ENCODE measurements around the gene PMF1.

Gene PMF1

DNA sequence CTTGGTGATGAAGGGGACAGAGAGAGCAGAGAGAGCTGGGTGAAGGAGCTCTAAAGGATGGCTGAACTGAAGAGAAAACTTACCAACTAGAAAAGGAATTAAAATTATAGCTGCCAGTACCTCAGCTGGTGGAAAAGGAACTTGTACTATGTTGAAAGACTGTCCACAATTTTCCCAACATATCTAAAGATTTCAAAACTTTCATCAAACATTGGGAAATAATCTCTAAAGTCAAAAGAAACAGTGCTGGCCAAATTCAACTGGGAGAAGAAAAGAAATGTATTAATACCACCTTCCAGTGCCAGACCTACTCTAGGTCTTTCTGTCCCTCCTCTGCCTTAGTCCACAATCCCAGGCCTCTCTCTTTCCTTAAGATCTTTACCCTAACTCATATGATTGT, 63.7 kb downstream of the PMF1 start:
- DNase-seq, result peak; percentile 62

DNA sequence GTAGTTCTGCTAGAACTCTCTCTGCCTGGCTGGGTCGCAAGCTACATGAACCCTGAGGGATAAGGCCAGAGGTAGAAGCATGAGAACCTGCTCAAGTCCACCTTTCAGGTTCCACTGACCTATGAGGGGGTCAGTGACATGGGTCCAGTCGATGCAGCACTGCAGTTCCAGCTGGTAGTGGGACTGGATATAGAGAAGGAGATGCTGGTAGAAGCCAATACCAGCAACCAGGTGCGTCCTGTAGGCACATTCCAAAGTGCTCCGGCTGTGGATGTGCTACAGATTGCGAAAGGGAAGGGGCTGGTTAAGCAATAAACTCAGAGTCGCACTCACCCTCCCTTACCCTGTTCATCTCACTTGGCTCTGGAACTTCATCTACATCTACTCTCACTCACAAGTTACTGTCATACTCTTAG, 64.2 kb downstream of the PMF1 start:
- DNase-seq, result peak; percentile 35

DNA sequence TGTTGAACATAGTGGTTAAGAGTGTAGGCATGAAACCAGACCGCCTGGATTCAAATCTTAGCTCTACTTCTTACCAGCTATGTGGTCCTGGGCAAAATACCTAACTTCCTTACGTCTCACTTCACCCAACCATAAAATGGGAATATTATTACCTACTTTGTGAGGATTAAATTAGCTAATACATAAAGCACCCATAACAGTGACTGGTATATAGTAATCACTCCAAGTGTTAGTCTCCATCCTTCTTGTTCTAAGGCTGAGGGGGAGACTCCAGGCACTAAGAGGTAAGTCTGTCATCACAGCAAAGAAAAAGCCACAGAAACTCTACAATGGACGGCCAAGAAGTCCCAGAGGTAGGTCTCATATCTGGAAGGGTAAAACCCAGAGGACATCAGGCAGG, 67.0 kb downstream of the PMF1 start:
- DNase-seq, result no peak

DNA sequence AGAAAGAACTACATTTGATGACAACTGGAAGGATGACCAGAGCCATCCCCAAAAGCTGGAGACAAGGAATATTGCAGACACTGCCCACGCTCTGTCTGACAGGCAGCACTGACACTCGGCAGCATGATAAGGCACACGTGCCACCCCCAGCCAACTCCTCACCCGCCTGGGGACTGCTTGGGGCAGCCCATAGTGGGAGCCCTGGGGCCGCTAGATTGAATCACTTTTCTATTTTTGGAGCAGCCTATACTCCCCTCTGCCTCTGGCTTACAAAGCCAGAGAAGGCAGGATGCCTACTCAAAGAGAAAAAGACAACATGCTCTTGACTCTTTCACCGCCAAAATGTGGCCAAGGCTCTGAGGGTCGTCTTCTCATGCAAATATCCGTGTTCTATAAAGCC, 68.5 kb downstream of the PMF1 start:
- peak; percentile 81 for DNase-seq

DNA sequence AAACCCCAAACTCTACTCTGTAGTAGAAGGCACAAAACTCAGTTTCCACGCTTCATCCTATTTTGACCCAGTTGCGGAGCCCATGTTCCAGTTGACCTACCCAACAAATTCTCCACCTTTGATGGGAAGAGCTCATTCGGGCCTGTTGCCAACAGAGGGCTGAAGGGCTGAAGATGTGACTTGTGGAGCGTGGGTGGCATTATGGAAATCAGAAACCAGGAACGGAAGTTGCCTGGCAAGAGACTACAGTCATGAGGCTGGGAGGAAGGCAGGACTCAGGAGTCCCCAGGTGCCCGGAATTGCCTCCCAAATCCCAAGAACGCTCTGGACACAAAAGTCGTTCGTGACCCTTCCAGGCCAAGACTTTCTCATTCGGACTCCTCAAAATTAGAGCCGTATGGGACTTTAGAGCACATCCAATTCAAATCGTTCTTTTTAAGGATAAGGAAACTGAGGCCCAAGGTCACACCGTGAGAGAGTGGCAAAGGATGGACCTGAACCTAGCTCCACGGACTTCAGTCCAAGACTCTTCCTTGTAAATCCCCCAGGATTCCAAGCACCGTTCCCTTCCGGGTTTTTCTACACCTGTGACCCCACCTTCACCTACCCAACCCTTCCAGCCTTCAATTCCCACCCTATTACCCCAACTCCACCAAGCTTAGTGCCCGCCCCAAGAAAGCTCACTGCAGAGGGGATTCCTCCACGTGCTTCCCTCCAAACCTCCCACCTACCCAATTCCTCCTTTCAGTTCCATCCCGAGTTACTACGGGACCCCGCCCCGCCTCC, 69.1 kb downstream of the PMF1 start:
- peak; percentile 84 for DNase-seq

DNA sequence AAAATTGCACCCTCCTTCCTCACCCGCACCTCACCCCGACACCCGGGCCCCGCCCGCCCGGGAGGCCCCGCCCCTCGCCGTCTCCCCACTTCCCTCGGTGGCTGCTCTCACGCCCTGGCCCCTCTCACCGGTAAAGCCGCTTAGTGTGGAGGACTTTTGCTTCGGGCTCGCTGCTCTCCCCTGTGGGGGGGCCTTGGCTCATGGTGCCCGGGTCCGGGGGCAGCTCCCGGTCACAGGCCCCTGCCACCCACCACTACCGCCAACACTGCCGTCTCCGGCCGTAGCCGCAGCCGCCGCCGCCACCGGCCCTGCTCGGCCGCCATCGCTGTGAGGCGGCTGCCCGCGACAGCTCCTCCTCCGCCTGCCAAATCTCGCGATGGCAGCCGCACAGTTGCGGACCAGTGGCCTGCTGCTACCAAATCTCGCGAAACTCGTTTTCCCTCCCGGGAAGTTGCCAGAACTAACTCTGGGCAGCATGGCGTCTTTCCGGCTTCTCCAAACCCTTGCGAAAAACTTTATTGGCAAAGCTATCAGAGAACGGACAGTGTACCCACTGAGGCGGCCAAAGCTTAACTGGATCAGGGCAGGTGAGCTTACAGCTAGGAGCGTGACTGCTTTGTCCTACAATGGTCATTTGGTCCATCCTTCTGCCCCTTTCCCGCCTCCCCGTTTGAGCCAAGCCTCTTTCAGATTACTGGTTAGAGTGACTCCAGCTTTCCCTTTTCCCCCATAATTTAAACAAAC, 69.8 kb downstream of the PMF1 start, which contains the start of gene SMG5:
TSS of gene SMG5 (minus strand) at position 347 of the 744 bp plus-strand sequence. CDS start at position 202, 145 bp downstream.
- peak; percentile 99 for DNase-seq

DNA sequence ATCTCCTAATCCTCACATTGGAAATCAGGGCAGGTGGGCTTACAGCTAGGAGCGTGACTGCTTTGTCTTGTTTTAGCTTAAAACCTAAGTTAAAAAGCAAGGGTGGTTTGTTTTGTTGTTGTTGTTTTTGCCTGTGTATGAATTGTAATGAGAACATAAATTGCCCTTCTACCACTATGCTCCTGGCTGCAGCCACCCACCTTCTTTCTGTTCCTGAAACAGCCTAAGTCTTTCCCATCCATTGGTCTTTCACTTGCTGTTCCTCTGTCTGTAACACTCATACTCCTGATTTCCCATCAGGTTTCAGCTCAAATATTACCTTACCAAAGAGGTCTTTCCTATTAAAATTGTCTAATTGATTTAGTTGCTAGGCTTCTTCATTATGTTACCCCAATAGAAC, 70.7 kb downstream of the PMF1 start:
- DNase-seq, result peak; percentile 75

DNA sequence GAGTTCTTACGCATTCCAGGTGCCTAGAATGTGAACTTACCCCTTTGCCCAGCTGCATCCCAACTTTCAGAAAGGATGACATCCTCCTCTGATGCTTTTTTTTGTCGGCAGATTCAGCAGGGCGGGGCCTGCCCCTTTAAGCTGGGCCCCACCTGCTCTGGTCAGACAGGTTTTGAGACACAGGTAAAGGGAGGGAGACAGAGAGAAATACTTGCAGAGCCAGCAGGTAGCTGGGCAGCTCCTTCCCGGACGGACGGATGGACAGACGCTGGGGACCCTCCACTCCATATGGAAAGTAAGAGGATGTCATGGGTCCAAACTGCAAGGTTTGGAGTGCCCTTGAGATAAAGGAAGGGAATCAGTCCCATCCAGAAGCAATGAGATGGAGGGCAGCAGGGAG, 71.3 kb downstream of the PMF1 start, which contains the start of gene TMEM79:
TSS of gene TMEM79 (plus strand) at position 214 of the 400 bp plus-strand sequence. CDS start 902 bp downstream, outside the sequence.
- no peak for DNase-seq

DNA sequence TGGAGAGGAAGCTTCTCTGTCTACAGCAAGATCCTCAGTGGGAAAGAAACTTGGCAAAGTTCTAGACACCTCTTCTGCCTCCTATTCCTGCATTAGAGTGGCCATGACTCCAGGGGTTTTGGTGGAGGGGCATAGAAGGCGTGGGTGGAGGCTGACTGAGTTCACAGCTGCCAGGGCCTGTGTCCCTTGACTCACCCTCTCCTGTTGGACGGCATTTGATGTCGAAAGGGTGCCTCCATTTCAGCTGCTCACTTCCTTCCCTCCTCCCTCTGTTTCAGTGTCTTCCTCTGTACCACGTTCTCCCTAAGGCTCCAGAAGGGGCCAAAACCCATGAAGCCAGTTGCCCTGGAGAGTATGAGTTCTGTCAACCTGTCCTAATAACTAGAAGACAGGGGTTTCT, 72.0 kb downstream of the PMF1 start:
- DNase-seq, result peak; percentile 78

DNA sequence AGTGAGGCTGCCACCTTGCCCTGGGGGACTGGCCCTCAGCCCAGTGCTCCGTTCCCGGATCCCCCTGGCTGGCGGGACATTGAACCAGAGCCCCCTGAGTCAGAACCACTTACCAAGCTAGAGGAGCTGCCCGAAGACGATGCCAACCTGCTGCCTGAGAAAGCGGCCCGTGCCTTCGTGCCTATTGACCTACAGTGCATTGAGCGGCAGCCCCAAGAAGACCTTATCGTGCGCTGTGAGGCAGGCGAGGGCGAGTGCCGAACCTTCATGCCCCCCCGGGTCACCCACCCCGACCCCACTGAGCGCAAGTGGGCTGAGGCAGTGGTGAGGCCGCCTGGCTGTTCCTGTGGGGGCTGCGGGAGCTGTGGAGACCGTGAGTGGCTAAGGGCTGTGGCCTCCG, 72.6 kb downstream of the PMF1 start:
- no peak for DNase-seq

DNA sequence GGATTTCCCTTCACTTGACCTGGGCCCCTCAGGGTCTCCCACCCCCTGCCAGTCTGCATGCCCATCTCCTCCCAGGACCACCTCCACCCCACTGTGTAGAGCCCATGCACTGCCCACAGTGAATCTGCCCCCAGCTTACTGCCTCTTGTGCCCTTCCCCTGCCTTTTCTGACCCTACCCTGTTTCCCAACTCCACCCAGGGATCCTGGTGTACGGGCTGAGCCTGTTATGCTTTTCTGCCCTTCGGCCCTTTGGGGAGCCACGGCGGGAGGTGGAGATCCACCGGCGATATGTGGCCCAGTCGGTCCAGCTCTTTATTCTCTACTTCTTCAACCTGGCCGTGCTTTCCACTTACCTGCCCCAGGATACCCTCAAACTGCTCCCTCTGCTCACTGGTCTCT, 73.3 kb downstream of the PMF1 start:
- no peak for DNase-seq
